ENCODE results near the gene OR4M1.
"Not testable (repeated sequence)": the region's sequence is repeated elsewhere in the genome, so short reads cannot be mapped to it uniquely, and the experiment has no call there.

The OR4M1 gene

DNA sequence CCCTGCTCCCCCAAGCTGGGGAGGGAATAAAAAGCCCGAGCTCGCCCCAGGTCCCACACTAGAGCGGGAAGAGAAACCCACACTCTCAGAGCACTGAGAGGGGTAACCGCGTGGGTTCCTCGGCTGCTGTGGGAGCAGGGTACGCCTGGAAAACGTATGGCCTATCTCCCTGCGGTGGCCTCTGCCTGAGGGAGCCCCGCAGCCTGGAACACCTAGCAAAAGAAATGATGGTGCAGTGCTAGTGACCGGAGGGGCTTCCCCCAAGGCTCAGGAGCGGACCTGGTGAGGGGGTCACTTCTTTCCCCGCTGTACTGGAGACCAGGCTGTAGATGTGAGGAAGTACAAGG lies 27.8 kb downstream of the OR4M1 start:
- Histone ChIP-seq H3K36me3 (ENCODE audit: insufficient read depth, low read length) (no peaks in the 10 kb centered on the region), H3K9me2 (replicated peaks; ENCODE audit: low read depth, low read length) (no peaks in the 10 kb centered on the region), H2AFZ (ENCODE audit: low read length) (no peak overlapping the region), H3K9me3 (ENCODE audit: insufficient read depth, low read depth, low read length) (no peaks in the 10 kb centered on the region; the same call in 1 of the 2 replicates), H3K4me1 (ENCODE audit: insufficient read depth, low read length, poor library complexity, severe bottlenecking) (no peaks in the 10 kb centered on the region), H3K27me3 (ENCODE audit: insufficient read depth, low read length, poor library complexity, severe bottlenecking) (no peaks in the 10 kb centered on the region), H4K20me1 (ENCODE audit: insufficient read depth, low read length, poor library complexity, severe bottlenecking) (no peaks in the 10 kb centered on the region), H3K79me2 (ENCODE audit: insufficient read depth, low read length) (no peaks in the 10 kb centered on the region), H3K4me2 (ENCODE audit: low read depth, low read length, poor library complexity, severe bottlenecking) (no peak overlapping the region), H3F3A (ENCODE audit: low read depth) (no peaks in the 10 kb centered on the region), H3K4me3 (ENCODE audit: low read length, poor library complexity, severe bottlenecking) (no peak overlapping the region), H3K9ac (ENCODE audit: low read depth, low read length, poor library complexity, severe bottlenecking) (no peak overlapping the region)
- TF ChIP-seq, protein P1, sequence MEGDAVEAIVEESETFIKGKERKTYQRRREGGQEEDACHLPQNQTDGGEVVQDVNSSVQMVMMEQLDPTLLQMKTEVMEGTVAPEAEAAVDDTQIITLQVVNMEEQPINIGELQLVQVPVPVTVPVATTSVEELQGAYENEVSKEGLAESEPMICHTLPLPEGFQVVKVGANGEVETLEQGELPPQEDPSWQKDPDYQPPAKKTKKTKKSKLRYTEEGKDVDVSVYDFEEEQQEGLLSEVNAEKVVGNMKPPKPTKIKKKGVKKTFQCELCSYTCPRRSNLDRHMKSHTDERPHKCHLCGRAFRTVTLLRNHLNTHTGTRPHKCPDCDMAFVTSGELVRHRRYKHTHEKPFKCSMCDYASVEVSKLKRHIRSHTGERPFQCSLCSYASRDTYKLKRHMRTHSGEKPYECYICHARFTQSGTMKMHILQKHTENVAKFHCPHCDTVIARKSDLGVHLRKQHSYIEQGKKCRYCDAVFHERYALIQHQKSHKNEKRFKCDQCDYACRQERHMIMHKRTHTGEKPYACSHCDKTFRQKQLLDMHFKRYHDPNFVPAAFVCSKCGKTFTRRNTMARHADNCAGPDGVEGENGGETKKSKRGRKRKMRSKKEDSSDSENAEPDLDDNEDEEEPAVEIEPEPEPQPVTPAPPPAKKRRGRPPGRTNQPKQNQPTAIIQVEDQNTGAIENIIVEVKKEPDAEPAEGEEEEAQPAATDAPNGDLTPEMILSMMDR (conservative IDR thresholded peaks at IDR 0.05; ENCODE audit: low read length): no peak
- no peak for TF ChIP-seq EZH2phosphoT487 (IDR thresholded peaks at IDR 0.05; ENCODE audit: borderline replicate concordance)

DNA sequence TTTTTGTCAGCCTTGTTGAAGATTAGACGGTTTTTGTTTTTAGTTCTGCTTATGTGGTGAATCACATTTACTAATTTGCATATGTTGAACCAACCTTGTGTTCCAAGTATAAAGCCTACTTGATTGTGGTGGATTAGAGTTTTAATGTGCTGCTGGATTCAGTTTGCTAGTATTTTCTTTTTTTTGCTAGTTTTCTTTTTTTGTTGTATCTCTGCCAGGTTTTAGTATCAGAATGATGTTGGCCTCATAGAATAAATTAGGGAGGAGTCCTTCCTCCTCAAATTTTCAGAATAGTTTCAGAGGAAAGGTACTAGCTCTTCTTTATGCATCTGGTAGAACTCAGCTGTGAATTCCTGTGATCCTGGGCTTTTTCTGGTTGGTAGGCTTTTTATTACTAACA lies 30.2 kb downstream of the OR4M1 start, which contains the start of gene OR4N2:
Gene OR4N2, plus strand, starts transcription at position 301 of the 400 bp plus-strand sequence. CDS start 23,679 bp downstream, outside the sequence.
- not testable (repeated sequence) for H3K9ac ChIP-seq (ENCODE audit: low read depth, low read length, poor library complexity, severe bottlenecking); H3K9me3 ChIP-seq (ENCODE audit: insufficient read depth, low read depth, low read length); H3K9me2 ChIP-seq (replicated peaks; ENCODE audit: low read depth, low read length); H3K36me3 ChIP-seq (ENCODE audit: insufficient read depth, low read length); H3K27me3 ChIP-seq (ENCODE audit: insufficient read depth, low read length, poor library complexity, severe bottlenecking); H3K4me3 ChIP-seq (ENCODE audit: low read length, poor library complexity, severe bottlenecking); H3K4me2 ChIP-seq (ENCODE audit: low read depth, low read length, poor library complexity, severe bottlenecking); H2AFZ ChIP-seq (ENCODE audit: low read length); H3K4me1 ChIP-seq (ENCODE audit: insufficient read depth, low read length, poor library complexity, severe bottlenecking); H4K20me1 ChIP-seq (ENCODE audit: insufficient read depth, low read length, poor library complexity, severe bottlenecking); H3K79me2 ChIP-seq (ENCODE audit: insufficient read depth, low read length); H3F3A ChIP-seq (ENCODE audit: low read depth)

DNA sequence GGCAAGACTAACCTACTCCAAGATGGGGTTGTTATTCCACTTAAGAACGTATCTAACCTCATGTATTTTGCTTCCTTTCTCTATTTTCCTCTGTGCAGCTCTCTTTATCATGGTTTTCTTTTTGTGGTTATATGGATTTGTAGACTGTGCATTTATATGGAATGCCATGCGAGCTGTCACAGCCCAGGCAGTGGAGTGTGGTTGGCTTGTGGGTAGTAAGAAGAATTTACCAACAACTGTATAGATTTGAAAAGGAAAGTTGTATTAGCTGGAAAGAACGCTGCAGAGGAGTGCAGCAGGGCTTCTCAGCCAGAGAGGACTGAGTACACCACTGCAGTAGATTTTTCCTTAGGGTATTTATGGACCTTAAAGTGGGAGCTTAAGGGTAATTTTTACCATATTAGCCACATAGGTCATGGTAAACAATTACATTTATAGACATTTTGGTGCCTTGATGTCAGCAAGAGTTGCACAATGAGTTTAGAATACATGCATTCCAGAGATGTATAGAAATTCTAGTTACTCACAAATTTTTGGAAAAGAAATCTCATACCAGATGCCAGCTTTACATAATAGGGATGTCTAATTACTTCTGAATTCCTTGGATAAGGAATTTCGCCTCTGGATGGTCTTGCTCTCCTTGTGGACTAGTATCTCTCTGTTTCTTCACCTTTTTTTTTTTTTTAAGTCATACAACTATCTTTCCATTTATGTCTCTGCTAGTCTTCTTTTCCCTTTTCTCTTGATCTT lies 40.0 kb downstream of the OR4M1 start:
- H4K20me1 ChIP-seq (ENCODE audit: insufficient read depth, low read length, poor library complexity, severe bottlenecking); H3K79me2 ChIP-seq (ENCODE audit: insufficient read depth, low read length); H2AFZ ChIP-seq (ENCODE audit: low read length); H3K9ac ChIP-seq (ENCODE audit: low read depth, low read length, poor library complexity, severe bottlenecking); H3K4me1 ChIP-seq (ENCODE audit: insufficient read depth, low read length, poor library complexity, severe bottlenecking); H3K9me3 ChIP-seq (ENCODE audit: insufficient read depth, low read depth, low read length); H3K4me3 ChIP-seq (ENCODE audit: low read length, poor library complexity, severe bottlenecking); H3K4me2 ChIP-seq (ENCODE audit: low read depth, low read length, poor library complexity, severe bottlenecking); H3F3A ChIP-seq (ENCODE audit: low read depth); H3K36me3 ChIP-seq (ENCODE audit: insufficient read depth, low read length); H3K27me3 ChIP-seq (ENCODE audit: insufficient read depth, low read length, poor library complexity, severe bottlenecking); H3K9me2 ChIP-seq (replicated peaks; ENCODE audit: low read depth, low read length): not testable (repeated sequence)

DNA sequence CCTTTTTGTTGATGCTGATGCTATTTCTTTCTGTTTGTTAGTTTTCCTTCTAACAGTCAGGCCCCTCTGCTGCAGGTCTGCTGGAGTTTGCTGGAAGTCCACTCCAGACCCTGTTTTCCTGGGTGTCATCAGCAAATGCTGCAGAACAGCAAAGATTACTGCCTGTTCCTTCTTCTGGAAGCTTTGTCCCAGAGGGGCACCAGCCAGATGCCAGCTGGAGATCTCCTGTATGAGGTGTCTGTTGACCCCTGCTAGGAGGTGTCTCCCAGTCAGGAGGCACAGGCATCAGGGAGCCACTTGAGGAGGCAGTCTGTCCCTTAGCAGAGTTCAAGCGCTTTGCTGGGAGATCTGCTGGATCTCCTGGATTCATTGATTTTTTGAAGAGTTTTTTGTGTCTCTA lies 46.6 kb downstream of the OR4M1 start:
- not testable (repeated sequence) for H4K20me1 ChIP-seq (ENCODE audit: insufficient read depth, low read length, poor library complexity, severe bottlenecking); H3K4me3 ChIP-seq (ENCODE audit: low read length, poor library complexity, severe bottlenecking); H3K9ac ChIP-seq (ENCODE audit: low read depth, low read length, poor library complexity, severe bottlenecking); H2AFZ ChIP-seq (ENCODE audit: low read length); H3K9me3 ChIP-seq (ENCODE audit: insufficient read depth, low read depth, low read length); H3K9me2 ChIP-seq (replicated peaks; ENCODE audit: low read depth, low read length); H3K79me2 ChIP-seq (ENCODE audit: insufficient read depth, low read length); H3F3A ChIP-seq (ENCODE audit: low read depth); H3K27me3 ChIP-seq (ENCODE audit: insufficient read depth, low read length, poor library complexity, severe bottlenecking); H3K4me2 ChIP-seq (ENCODE audit: low read depth, low read length, poor library complexity, severe bottlenecking); H3K36me3 ChIP-seq (ENCODE audit: insufficient read depth, low read length); H3K4me1 ChIP-seq (ENCODE audit: insufficient read depth, low read length, poor library complexity, severe bottlenecking)

DNA sequence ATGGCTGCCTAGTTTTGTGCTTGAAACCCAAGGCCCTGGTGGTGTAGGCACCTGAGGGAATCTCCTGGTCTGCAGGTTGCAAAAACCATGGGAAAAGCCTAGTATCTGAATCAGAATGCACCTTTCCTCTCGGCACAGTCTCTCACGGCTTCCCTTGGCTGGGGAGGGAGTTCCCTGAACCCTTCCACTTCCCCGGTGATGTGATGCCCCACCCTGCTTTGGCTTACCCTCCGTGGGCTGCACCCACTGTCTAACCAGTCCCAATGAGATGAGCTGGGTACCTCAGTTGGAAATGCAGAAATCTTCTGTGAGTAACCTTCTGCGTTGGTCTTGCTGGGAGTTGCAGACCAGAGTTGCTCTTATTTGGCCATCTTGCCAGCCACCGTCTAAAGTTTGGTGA lies 47.7 kb downstream of the OR4M1 start:
- not testable (repeated sequence) for H3K9me2 ChIP-seq (replicated peaks; ENCODE audit: low read depth, low read length); H2AFZ ChIP-seq (ENCODE audit: low read length); H4K20me1 ChIP-seq (ENCODE audit: insufficient read depth, low read length, poor library complexity, severe bottlenecking); H3K4me3 ChIP-seq (ENCODE audit: low read length, poor library complexity, severe bottlenecking); H3F3A ChIP-seq (ENCODE audit: low read depth); H3K36me3 ChIP-seq (ENCODE audit: insufficient read depth, low read length); H3K27me3 ChIP-seq (ENCODE audit: insufficient read depth, low read length, poor library complexity, severe bottlenecking); H3K9me3 ChIP-seq (ENCODE audit: insufficient read depth, low read depth, low read length); H3K4me1 ChIP-seq (ENCODE audit: insufficient read depth, low read length, poor library complexity, severe bottlenecking); H3K9ac ChIP-seq (ENCODE audit: low read depth, low read length, poor library complexity, severe bottlenecking); H3K4me2 ChIP-seq (ENCODE audit: low read depth, low read length, poor library complexity, severe bottlenecking); H3K79me2 ChIP-seq (ENCODE audit: insufficient read depth, low read length)

Data from Loucy (cell line).